ENCODE results near the gene FCGR2B. TPM values are rescaled to one million over a fixed set of nuclear protein-coding genes. Genes with fewer than 3 reads are reported as not detected.

Gene FCGR2B
- total and polyA plus RNA-seq, 2 donors (not counting 3 experiments of a cell fraction or from before 2014, with no cell fraction given) = not detected

- H3K27me3 ChIP-seq (ENCODE audit: control insufficient read depth in 2 of 2, insufficient read depth in 2 of 2, low read length in 2 of 2) = peaks cover 5 to 12% of the 10 kb centered on the region in 2 experiments
- no peaks in the 10 kb centered on the region for H3K36me3 ChIP-seq (ENCODE audit: control insufficient read depth in 2 of 2, extremely low read depth in 1 of 2, insufficient read depth in 2 of 2, low read length in 2 of 2)
- intact Hi-C loops (cut with micrococcal nuclease) (no loop called here), dilution Hi-C loops (cut with MboI; ENCODE audit: extremely low pct_ligation_motif_present, low sequenced_read_pairs) (no loop called here)
- DNase-seq (ENCODE audit: low read depth, low spot score) = no peak
- H4K20me1 ChIP-seq (replicated peaks; ENCODE audit: control insufficient read depth, extremely low read depth, insufficient read depth, low read length) = no peaks in the 10 kb centered on the region
- H3K79me2 ChIP-seq (ENCODE audit: control insufficient read depth, insufficient read depth, low read length) = no peaks in the 10 kb centered on the region
- no peak for FAIRE-seq
- H3K4me2 ChIP-seq (ENCODE audit: insufficient read depth, low read length) = no peak within 1 kb of the TSS
- no peaks in the 10 kb centered on the region for H3K4me1 ChIP-seq (ENCODE audit: control insufficient read depth, extremely low read depth, insufficient read depth, low read length)
- H2AFZ ChIP-seq (ENCODE audit: low read depth, low read length) = no peak within 1 kb of the TSS
- BruUV-seq (replicated peaks) = no TSS peak
- TF ChIP-seq MAX (IDR thresholded peaks at IDR 0.05; ENCODE audit: insufficient read depth, insufficient read length) = no peak
- no peak for TF ChIP-seq MYC (IDR thresholded peaks at IDR 0.05; ENCODE audit: low read depth, low read length)
- TF ChIP-seq POLR2AphosphoS5 (IDR thresholded peaks at IDR 0.05; ENCODE audit: insufficient read depth, low read depth, low read length) = no peak
- peak; percentile 35 for TF ChIP-seq FOS (IDR thresholded peaks at IDR 0.05; ENCODE audit: borderline replicate concordance, insufficient read depth, low read length)
- no peaks in the 10 kb centered on the region for H3K9me3 ChIP-seq (replicated peaks; ENCODE audit: control insufficient read depth, insufficient read depth, low read length)
- ChIA-PET CTCF (interaction anchor here (0.7 to 1.3 kb wide), 3 partner anchors 15 to 86 kb away, joined by 3 read pairs; no protein-coding TSS in a partner anchor), POLR2A (no interaction called here)
- no peaks in the 10 kb centered on the region for H3K9me1 ChIP-seq (replicated peaks; ENCODE audit: control insufficient read depth, extremely low read depth, insufficient read depth, low read length)
- H3K4me3 ChIP-seq (replicated peaks in 1 of 3; ENCODE audit: insufficient read depth in 1 of 3, low read depth in 1 of 3, low read length in 3 of 3) = no peak within 1 kb of the TSS
- H3K27ac ChIP-seq (ENCODE audit: insufficient read depth, low read depth, low read length) = no peak within 1 kb of the TSS
- no peak within 1 kb of the TSS for H3K9ac ChIP-seq (replicated peaks; ENCODE audit: extremely low read depth, insufficient read depth, low read length)
Observed at GRCh38 chr1:161706482-161707347, 43.8 kb downstream of the FCGR2B start, which contains the start of gene FCRLA. TSS of gene FCRLA (plus strand) at chr1:161707229. CDS start at chr1:161707265, 36 bp downstream.

- H2AFZ ChIP-seq (ENCODE audit: low read depth, low read length) = no peak overlapping the region
- no peaks in the 10 kb centered on the region for H4K20me1 ChIP-seq (replicated peaks; ENCODE audit: control insufficient read depth, extremely low read depth, insufficient read depth, low read length)
- intact Hi-C loops (cut with micrococcal nuclease) (no loop called here), dilution Hi-C loops (cut with MboI; ENCODE audit: extremely low pct_ligation_motif_present, low sequenced_read_pairs) (no loop called here)
- no peak overlapping the region for H3K4me2 ChIP-seq (ENCODE audit: insufficient read depth, low read length)
- no peak for FAIRE-seq
- no peaks in the 10 kb centered on the region for H3K9me3 ChIP-seq (replicated peaks; ENCODE audit: control insufficient read depth, insufficient read depth, low read length)
- H3K27ac ChIP-seq (ENCODE audit: insufficient read depth, low read depth, low read length) = no peak overlapping the region
- DNase-seq (ENCODE audit: low read depth, low spot score) = no peak
- H3K27me3 ChIP-seq (ENCODE audit: control insufficient read depth in 2 of 2, insufficient read depth in 2 of 2, low read length in 2 of 2) = peaks cover 5 to 18% of the 10 kb centered on the region in 2 experiments
- POLR2A ChIA-PET = no interaction called here
- no peak overlapping the region for H3K4me3 ChIP-seq (replicated peaks in 1 of 3; ENCODE audit: insufficient read depth in 1 of 3, low read depth in 1 of 3, low read length in 3 of 3)
- no peak for TF ChIP-seq JUN (IDR thresholded peaks at IDR 0.05; ENCODE audit: borderline replicate concordance, insufficient read depth, insufficient read length, low read depth)
- TF ChIP-seq FOS (IDR thresholded peaks at IDR 0.05; ENCODE audit: borderline replicate concordance, insufficient read depth, low read length) = no peak
- no peak for TF ChIP-seq MYC (IDR thresholded peaks at IDR 0.05; ENCODE audit: low read depth, low read length)
- no peak for TF ChIP-seq MAX (IDR thresholded peaks at IDR 0.05; ENCODE audit: insufficient read depth, insufficient read length)
- TF ChIP-seq EZH2 (IDR thresholded peaks at IDR 0.05; ENCODE audit: borderline replicate concordance, low read depth, low read length, severe bottlenecking) = no peak
- no TSS peak for BruUV-seq (replicated peaks)
- H3K79me2 ChIP-seq (ENCODE audit: control insufficient read depth, insufficient read depth, low read length) = no peaks in the 10 kb centered on the region
- no peaks in the 10 kb centered on the region for H3K9me1 ChIP-seq (replicated peaks; ENCODE audit: control insufficient read depth, extremely low read depth, insufficient read depth, low read length)
- H3K9ac ChIP-seq (replicated peaks; ENCODE audit: extremely low read depth, insufficient read depth, low read length) = no peak overlapping the region
- CTCF ChIA-PET = interaction anchor here (1.2 to 1.3 kb wide), 2 partner anchors 16 to 33 kb away, joined by 3 read pairs; no protein-coding TSS in a partner anchor
- no peaks in the 10 kb centered on the region for H3K4me1 ChIP-seq (ENCODE audit: control insufficient read depth, extremely low read depth, insufficient read depth, low read length)
- H3K36me3 ChIP-seq (ENCODE audit: control insufficient read depth in 2 of 2, extremely low read depth in 1 of 2, insufficient read depth in 2 of 2, low read length in 2 of 2) = no peaks in the 10 kb centered on the region
Observed at GRCh38 chr1:161707503-161707902, 44.6 kb downstream of the FCGR2B start.

All from endothelial cell of umbilical vein (primary cell).